ENCODE data around the gene SPDYE16.
A peak's percentile ranks its signal among the peaks of the same experiment; 100 is the strongest.
"Not testable (repeated sequence)": the region's sequence is repeated elsewhere in the genome, so short reads cannot be mapped to it uniquely, and the experiment has no call there.

The SPDYE16 gene

GRCh38 chr7:76549855-76550248, 6.8 kb upstream of the SPDYE16 start:
- DNase-seq (ENCODE audit: low spot score) = not testable (repeated sequence)

DNA sequence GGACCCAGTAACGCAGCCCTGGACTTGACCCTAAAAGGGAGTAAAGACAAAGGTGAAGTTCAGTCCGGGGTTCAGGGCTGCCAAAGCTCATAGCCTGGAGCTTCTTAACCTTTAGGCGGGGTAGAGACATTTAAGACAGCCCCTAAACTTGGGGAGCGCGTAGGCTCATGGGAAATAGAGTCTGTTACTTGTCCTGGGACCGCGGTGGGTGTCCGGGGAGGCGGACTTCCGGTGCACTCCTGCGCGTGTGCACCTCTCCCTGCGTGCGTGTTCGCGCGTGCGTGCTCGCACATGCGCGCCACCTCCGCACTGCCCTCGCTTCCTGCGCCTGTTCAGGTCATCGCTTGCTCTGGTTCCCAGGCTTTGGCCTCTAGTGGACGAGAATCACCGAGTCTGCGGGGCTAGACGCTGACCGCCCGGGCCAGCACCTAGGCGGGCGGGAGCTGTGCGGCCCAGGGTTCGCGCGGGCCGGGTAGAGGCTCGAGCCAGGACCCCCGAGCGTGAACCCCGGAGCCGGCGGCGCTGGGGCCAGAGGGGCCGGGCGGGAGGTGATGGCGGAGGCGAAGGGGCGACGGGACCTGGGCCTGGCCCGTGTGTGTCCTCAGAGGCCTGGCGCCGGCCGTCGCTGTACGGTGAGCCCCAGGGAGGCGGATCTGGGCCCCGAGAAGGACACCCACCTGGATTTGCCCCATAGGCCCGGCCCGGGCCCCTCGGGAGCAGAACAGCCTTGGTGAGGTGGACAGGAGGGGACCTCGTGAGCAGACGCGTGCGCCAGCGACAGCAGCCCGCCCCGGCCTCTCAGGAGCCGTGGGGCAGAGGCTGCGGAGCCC, 6.1 kb upstream of the SPDYE16 start:
- peak; percentile 73 for DNase-seq (ENCODE audit: low spot score)

GRCh38 chr7:76531643-76532042, 11.5 kb downstream of the SPDYE16 start:
- not testable (repeated sequence) for DNase-seq (ENCODE audit: low spot score)

DNA sequence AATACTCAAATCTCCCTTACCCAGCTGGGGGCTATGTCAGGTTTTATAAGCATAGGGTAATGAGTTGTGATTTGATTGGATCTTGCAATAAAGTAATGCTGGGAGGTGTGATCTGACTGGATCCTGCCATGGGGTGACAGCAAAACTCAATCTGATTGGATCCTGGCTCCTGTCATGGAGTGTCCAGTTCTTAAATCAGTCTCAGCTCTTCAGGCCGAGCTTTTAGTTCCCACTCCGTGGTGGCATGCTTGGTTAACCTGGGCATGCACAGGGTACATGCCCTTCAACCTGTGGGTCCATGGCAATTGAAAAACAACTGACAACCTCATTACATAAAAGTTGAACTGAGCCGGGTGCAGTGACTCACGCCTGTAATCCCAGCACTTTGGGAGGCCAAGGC, 16.9 kb downstream of the SPDYE16 start:
- not testable (repeated sequence) for DNase-seq (ENCODE audit: low spot score)

GRCh38 chr7:76516932-76517331, 26.2 kb downstream of the SPDYE16 start:
- DNase-seq (ENCODE audit: low spot score) = not testable (repeated sequence)

GRCh38 chr7:76515999-76516443, 27.1 kb downstream of the SPDYE16 start:
- peak; percentile 2 for DNase-seq (ENCODE audit: low spot score)

DNA sequence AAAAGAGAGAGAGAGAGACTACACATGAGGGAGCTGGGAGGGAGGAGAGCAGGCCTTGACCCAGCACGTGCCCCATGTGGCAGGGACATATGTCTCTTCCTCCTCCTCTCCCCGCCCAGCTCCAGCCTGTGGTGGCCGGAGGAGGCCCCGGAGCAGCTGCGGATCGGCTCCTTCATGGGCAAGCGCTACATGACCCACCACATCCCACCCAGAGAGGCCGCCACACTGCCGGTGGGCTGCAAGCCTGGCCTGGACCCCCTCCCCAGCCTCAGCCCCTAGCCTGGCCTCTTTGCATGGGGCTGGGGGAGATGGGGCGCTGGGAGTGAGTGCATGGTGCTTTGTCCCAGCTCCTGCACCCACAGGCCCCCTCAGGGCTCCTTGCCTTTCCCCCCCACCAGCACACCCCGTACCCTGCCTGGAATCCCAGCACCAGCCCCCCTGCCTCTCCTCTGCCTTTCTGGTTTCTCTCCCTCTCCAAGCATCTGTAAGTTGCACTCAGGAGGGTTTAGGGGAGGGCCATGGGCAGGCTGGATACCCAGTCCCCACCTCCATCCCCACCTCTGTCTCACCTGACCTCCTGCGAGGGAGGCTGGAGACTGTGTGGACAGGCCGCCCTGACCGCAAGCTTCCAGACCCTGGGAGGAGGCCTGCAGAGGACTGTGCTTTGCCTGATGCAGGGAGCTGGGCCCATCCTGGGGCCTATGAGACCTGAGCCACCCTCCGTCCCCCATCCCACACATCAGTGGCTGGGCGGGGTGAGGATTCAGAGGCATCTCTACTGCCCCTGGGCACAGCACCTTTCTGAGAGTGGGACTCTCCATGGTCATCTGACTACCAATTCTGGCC, 27.9 kb downstream of the SPDYE16 start:
- DNase-seq (ENCODE audit: low spot score) = peak; percentile 1

- peak; percentile 2 for DNase-seq (ENCODE audit: low spot score)
Observed at GRCh38 chr7:76513817-76514799, 29.0 kb downstream of the SPDYE16 start.

DNA sequence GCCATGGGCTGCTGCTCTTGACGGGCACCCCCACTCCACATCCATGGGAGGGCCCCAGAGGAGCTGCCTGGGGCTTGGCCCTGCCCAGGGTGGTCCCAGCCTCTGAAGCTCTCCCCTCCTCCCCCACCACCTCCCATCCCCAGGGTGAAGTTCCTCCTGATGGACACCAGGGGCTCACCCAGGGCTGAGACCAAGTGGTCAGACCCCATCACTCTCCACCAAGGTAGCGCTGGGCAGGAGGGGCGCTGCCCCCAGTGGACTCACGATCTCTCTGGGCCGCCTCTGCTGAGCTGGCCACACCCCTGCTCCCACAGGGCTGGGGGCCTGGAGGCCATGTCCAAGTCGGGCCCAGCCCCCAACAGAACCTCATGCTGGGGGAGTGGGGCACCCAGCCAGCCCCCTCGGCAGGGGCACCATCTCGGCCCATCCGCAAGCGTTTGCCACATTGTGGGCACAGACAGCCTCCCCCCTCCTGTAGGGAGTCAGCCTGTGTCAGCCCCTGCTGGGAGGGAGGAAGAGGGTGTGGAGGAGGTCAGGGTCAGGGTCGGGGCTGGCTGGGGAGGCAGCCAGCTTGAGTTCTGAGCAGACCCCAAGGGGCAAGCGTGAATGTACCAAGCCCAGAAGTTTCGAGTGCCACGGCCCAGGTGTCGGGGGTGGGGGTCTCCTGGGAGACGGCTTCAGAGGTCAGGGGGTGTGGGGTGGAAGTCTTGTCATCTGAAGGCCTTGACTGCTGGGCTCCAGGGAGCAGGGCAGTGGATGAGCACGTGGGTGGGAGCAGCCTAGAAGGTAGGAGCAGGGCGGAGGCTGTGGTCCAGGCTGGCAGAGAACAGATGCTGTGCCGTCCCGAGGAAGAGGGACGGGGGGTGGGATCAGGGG, 29.9 kb downstream of the SPDYE16 start:
- no peak for DNase-seq (ENCODE audit: low spot score)

DNA sequence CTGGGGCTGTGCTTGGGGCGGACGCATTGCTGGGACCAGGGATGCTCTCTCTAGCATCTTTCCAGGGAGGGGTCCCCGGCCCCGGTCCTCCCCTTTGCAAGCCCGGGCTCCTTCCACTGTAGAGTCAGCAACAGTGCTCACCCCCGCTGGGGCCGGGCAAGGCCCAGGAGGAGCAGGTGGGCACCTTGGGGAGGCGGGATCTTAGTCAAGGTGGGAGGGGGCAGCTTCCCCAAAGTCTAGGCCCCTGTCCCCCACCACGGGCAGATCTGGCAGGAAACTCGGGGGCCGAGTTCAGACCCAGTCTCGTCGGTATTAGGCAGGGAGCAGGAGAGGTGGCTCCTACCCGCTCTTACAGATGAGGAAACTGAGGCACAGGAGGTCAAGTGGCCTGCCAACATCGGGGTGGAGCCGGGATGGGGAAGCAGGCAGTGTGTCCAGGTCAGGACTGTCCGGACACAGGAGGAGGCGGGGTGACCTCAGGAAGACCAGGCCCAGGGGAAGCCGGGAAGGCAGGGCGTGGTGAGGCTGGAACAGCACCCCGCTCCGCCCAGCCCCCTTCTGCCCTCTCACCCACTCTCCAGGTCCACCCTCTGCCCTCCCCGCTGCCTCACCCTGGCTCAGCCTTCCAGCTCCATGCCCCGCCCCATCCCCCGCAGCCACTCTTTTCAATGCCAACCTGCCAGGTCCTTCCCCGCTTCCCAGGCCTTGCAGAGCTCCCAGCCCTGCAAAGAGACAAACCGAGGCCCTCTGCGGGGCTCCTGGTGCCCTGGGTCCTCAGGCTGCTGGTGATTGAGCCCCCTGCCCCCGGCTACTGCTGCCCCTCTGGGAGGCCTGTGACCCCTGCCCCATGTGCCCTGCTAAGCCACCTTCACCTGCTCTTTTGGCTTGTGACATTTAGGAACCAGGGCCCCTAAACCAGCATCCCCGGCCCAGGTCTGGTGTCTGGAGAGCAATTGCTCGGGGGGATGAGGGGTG, 30.9 kb downstream of the SPDYE16 start:
- DNase-seq (ENCODE audit: low spot score) = not testable (repeated sequence)

DNA sequence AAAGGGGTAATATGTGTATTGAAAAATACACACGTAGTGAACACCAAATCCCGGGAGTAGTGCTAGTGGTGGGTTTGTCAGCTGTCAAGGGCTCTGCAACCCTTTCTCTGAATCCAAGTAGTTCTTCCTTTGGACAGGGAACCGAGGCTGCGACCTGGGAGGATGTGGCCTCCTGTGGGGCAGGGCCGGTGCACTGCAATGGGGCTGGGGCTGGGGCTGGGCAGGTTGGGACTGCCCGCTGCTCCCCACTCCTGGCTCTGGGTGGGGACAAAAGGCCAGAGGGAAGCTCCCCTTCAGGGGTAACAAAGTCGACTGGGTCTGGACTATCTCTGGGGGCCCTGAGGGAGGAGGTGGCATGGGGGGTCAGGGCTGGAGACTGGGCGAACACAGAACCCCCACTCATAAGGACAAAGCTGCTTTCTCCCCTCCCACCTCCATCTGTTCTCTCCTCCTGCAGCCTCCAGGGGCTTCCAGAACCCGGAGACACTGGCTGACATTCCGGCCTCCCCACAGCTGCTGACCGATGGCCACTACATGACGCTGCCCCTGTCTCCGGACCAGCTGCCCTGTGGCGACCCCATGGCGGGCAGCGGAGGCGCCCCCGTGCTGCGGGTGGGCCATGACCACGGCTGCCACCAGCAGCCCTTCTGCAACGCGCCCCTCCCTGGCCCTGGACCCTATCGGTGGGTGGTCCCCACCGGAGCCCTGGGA, 31.7 kb downstream of the SPDYE16 start:
- not testable (repeated sequence) for DNase-seq (ENCODE audit: low spot score)

GRCh38 chr7:76509931-76510877, 32.9 kb downstream of the SPDYE16 start, which contains the start of gene UPK3B:
UPK3B (plus strand) TSS chr7:76510552; CDS start chr7:76510653, 101 bp downstream.
- no peak for DNase-seq (ENCODE audit: low spot score)

DNA sequence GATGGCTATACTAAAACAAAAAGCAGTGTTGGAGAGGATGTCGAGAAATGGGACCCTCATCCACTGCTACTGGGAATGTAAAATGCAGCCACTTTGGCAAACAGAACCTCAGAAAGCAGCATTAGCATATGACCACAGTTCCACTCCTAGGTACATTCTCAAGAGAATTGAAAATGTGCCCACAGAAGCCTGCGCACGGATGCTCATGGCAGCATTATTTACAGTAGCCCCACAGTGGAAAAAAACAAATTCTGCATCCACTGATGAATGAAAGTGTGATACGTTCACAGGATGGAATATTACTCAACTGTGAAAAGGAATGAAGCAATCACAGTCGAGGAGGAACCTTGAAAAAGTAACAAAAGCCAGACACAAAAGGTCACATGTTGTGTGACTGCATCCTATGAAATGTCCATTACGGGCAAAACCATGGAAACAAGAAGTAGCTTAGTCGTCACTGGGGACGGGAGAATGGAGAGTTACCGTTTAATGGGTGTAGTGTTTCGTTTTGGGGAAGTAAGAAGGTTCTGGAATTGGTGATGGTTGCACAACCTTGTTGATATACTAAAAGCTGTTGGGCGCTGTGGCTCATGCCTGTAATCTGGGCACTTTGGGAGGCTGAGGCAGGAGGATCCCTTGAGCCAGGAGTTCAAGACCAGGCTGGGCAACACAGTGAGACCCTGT, 35.2 kb downstream of the SPDYE16 start:
- peak; percentile 1 for DNase-seq (ENCODE audit: low spot score)

- DNase-seq (ENCODE audit: low spot score) = not testable (repeated sequence)
Observed at GRCh38 chr7:76506643-76507042, 36.5 kb downstream of the SPDYE16 start.

- no peak for DNase-seq (ENCODE audit: low spot score)
Observed at GRCh38 chr7:76506081-76506440, 37.0 kb downstream of the SPDYE16 start.

- DNase-seq (ENCODE audit: low spot score) = no peak
Observed at GRCh38 chr7:76505168-76506080, 37.7 kb downstream of the SPDYE16 start.

Data from hematopoietic multipotent progenitor cell treated with erythropoietin and hydrocortisone succinate and interleukin-3 and kit ligand, for 17 days (in vitro differentiated cells).